SK-N-SH treated with all-trans-retinoic acid at 6 μM for 48 hours (cell line): ENCODE results near the gene KRT85.
"Not testable (repeated sequence)": the region's sequence is repeated elsewhere in the genome, so short reads cannot be mapped to it uniquely, and the experiment has no call there.

Source experiments
- ATAC-seq: fragments of 200-7000 bp; cut with Tn5 transposase; 3 replicates; pipeline ENCODE4 v1.9.1; 2020; ENCODE audit warnings: mild to moderate bottlenecking, moderate library complexity
- ARNTL ChIP-seq: fragments of 450-650 bp; formaldehyde crosslinking; IDR thresholded peaks from 2 replicates; pipeline ENCODE4 v1.5.0; 2020; ENCODE audit warnings: low read depth, mild to moderate bottlenecking, moderate library complexity, borderline replicate concordance
- BACH2 ChIP-seq: fragments of 250-450 bp; sonication (Bioruptor Pico); IDR thresholded peaks from 2 replicates; pipeline ENCODE4 v1.9.0; 2021; ENCODE audit warnings: mild to moderate bottlenecking, borderline replicate concordance
- CSDC2 ChIP-seq: fragments of 250-450 bp; sonication (Bioruptor Pico); IDR thresholded peaks from 2 replicates; pipeline ENCODE4 v1.5.0; 2020; ENCODE audit warnings: mild to moderate bottlenecking, moderate library complexity
- CSRNP3 ChIP-seq: fragments of 250-450 bp; sonication (Bioruptor Pico); IDR thresholded peaks from 2 replicates; pipeline ENCODE4 v1.5.1; 2021; ENCODE audit warnings: mild to moderate bottlenecking, moderate library complexity
- ESRRG ChIP-seq: fragments of 250-450 bp; sonication (Bioruptor Pico); IDR thresholded peaks from 2 replicates; pipeline ENCODE4 v1.6.1; 2021; ENCODE audit warnings: mild to moderate bottlenecking
- GLIS3 ChIP-seq: fragments of 250-450 bp; sonication (Bioruptor Pico); IDR thresholded peaks from 2 replicates; pipeline ENCODE4 v1.5.0; 2020; ENCODE audit warnings: mild to moderate bottlenecking, moderate library complexity
- ISL1 ChIP-seq: fragments of 250-450 bp; sonication (Bioruptor Pico); IDR thresholded peaks from 2 replicates; pipeline ENCODE4 v2.1.2; 2022; ENCODE audit warnings: mild to moderate bottlenecking, moderate library complexity
- OSR1 ChIP-seq: fragments of 250-450 bp; sonication (Bioruptor Pico); IDR thresholded peaks from 2 replicates; pipeline ENCODE4 v1.8.0; 2022; ENCODE audit warnings: moderate library complexity, mild to moderate bottlenecking, inconsistent platforms
- PPARA ChIP-seq: fragments of 250-450 bp; sonication (Bioruptor Pico); IDR thresholded peaks from 2 replicates; pipeline ENCODE4 v1.5.0; 2020; ENCODE audit warnings: mild to moderate bottlenecking, borderline replicate concordance
- SNAI2 ChIP-seq: fragments of 250-450 bp; sonication (Bioruptor Pico); IDR thresholded peaks from 2 replicates; pipeline ENCODE4 v1.5.0; 2020; ENCODE audit warnings: mild to moderate bottlenecking, moderate library complexity
- TCF4 ChIP-seq: fragments of 250-450 bp; sonication (Bioruptor Pico); IDR thresholded peaks from 2 replicates; pipeline ENCODE4 v1.8.0; 2021; ENCODE audit warnings: mild to moderate bottlenecking, moderate library complexity, borderline replicate concordance
- TOX ChIP-seq: fragments of 250-450 bp; sonication (Bioruptor Pico); IDR thresholded peaks from 2 replicates; pipeline ENCODE4 v1.8.0; 2021; ENCODE audit warnings: mild to moderate bottlenecking, moderate library complexity, borderline replicate concordance
- ZC3H10 ChIP-seq: fragments of 250-450 bp; sonication (Bioruptor Pico); IDR thresholded peaks from 2 replicates; pipeline ENCODE4 v1.5.1; 2021; ENCODE audit warnings: mild to moderate bottlenecking, moderate library complexity
- ZFP3 ChIP-seq: fragments of 250-450 bp; sonication (Bioruptor Pico); IDR thresholded peaks from 2 replicates; pipeline ENCODE4 v1.5.0; 2020; ENCODE audit warnings: mild to moderate bottlenecking, moderate library complexity
- ZNF565 ChIP-seq: fragments of 450-650 bp; formaldehyde crosslinking; conservative IDR thresholded peaks from 2 replicates; pipeline ENCODE4 v1.5.0; 2020; ENCODE audit warnings: low read depth, mild to moderate bottlenecking, moderate library complexity
- ZNF8 ChIP-seq: fragments of 450-650 bp; formaldehyde crosslinking; IDR thresholded peaks from 2 replicates; pipeline ENCODE4 v1.5.0; 2020; ENCODE audit warnings: mild to moderate bottlenecking, moderate library complexity
- TF ChIP-seq, protein P1 (sequence below): fragments of 250-450 bp; sonication (Bioruptor Pico); IDR thresholded peaks from 2 replicates; pipeline ENCODE4 v1.5.1; 2020; ENCODE audit warnings: low read depth, mild to moderate bottlenecking, moderate library complexity
- TF ChIP-seq, protein P2 (sequence below): fragments of 250-450 bp; sonication (Bioruptor Pico); IDR thresholded peaks from 2 replicates; pipeline ENCODE4 v1.5.0; 2020; ENCODE audit warnings: mild to moderate bottlenecking, moderate library complexity
- TF ChIP-seq, protein P3 (sequence below): fragments of 250-450 bp; sonication (Bioruptor Pico); IDR thresholded peaks from 2 replicates; pipeline ENCODE4 v1.8.0; 2021; ENCODE audit warnings: low read depth, mild to moderate bottlenecking, moderate library complexity, borderline replicate concordance

KRT85 gene

GRCh38 chr12:52413782-52414345 is 46.6 kb upstream of the KRT85 start:
- TF ChIP-seq ZC3H10 (CRISPR knock-in tag) (no peak), TOX (no peak), ESRRG (CRISPR knock-in tag) (no peak), CSRNP3 (no peak), TCF4 (CRISPR knock-in tag) (no peak)
- ATAC-seq: no peak

GRCh38 chr12:52413202-52413601 is 45.9 kb upstream of the KRT85 start:
- no peak for TF ChIP-seq ESRRG (CRISPR knock-in tag)
- TF ChIP-seq SNAI2 (CRISPR knock-in tag): no peak
- TF ChIP-seq GLIS3 (CRISPR knock-in tag): no peak
- TF ChIP-seq ARNTL (CRISPR knock-in tag): no peak
- TF ChIP-seq TOX: no peak
- no peak for ATAC-seq

DNA sequence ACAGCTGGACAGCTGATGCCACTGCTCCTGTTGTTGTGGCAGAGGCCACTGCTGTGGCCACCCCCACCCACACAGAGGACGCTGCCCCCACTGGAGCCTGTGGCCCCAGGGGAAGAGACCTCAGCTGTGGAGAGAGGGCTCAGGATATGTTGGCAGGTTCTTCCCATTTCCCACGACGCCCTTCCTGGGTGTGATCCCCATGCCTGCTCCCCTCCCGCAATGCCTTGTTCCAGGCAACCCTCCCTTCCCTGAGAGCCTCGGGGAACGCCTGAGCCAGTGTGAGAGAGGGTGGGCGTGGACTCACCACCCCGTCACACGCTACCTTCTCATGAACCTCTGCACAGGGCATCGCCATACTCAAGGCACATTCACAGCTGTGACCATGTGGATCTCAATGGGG is 44.5 kb upstream of the KRT85 start:
- TF ChIP-seq PPARA (CRISPR knock-in tag) (no peak), TOX (no peak), ZNF565 (CRISPR knock-in tag) (no peak), SNAI2 (CRISPR knock-in tag) (no peak), ESRRG (CRISPR knock-in tag) (no peak), ISL1 (CRISPR knock-in tag) (no peak), CSDC2 (CRISPR knock-in tag) (no peak), GLIS3 (CRISPR knock-in tag) (no peak), OSR1 (CRISPR knock-in tag) (no peak), BACH2 (no peak)
- TF ChIP-seq, protein P1, sequence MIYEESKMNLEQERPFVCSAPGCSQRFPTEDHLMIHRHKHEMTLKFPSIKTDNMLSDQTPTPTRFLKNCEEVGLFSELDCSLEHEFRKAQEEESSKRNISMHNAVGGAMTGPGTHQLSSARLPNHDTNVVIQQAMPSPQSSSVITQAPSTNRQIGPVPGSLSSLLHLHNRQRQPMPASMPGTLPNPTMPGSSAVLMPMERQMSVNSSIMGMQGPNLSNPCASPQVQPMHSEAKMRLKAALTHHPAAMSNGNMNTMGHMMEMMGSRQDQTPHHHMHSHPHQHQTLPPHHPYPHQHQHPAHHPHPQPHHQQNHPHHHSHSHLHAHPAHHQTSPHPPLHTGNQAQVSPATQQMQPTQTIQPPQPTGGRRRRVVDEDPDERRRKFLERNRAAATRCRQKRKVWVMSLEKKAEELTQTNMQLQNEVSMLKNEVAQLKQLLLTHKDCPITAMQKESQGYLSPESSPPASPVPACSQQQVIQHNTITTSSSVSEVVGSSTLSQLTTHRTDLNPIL: no peak
- TF ChIP-seq, protein P2, sequence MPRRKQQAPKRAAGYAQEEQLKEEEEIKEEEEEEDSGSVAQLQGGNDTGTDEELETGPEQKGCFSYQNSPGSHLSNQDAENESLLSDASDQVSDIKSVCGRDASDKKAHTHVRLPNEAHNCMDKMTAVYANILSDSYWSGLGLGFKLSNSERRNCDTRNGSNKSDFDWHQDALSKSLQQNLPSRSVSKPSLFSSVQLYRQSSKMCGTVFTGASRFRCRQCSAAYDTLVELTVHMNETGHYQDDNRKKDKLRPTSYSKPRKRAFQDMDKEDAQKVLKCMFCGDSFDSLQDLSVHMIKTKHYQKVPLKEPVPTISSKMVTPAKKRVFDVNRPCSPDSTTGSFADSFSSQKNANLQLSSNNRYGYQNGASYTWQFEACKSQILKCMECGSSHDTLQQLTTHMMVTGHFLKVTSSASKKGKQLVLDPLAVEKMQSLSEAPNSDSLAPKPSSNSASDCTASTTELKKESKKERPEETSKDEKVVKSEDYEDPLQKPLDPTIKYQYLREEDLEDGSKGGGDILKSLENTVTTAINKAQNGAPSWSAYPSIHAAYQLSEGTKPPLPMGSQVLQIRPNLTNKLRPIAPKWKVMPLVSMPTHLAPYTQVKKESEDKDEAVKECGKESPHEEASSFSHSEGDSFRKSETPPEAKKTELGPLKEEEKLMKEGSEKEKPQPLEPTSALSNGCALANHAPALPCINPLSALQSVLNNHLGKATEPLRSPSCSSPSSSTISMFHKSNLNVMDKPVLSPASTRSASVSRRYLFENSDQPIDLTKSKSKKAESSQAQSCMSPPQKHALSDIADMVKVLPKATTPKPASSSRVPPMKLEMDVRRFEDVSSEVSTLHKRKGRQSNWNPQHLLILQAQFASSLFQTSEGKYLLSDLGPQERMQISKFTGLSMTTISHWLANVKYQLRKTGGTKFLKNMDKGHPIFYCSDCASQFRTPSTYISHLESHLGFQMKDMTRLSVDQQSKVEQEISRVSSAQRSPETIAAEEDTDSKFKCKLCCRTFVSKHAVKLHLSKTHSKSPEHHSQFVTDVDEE (CRISPR knock-in tag): no peak
- no peak for ATAC-seq

- not testable (repeated sequence) for ATAC-seq
Observed at GRCh38 chr12:52410589-52411248, 43.4 kb upstream of the KRT85 start.

DNA sequence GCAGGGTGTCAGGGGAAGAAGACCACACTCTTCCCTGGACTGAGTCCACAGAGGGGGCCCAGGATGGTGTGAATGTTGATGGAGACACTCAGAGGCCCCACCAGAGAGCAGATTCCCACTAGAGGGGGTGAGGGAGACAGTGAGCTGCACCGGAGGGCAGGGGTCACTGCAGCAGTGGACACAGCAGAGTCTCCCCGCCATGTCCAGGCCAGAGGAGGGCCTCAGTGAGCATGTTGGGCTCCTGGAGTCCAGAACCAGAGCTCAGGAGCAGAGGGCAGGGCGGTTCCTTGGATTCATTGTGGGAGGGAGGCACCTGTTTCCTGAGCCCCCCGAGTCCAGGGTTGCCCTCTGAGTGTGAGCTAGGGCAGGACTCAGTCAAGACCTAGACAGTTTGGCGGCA is 40.6 kb upstream of the KRT85 start:
- ATAC-seq: no peak
- TF ChIP-seq ZNF565 (CRISPR knock-in tag) (no peak), SNAI2 (CRISPR knock-in tag) (no peak), ZFP3 (CRISPR knock-in tag) (no peak), ARNTL (CRISPR knock-in tag) (no peak), OSR1 (CRISPR knock-in tag) (no peak), ISL1 (CRISPR knock-in tag) (no peak), TOX (no peak), CSDC2 (CRISPR knock-in tag) (no peak), TCF4 (CRISPR knock-in tag) (no peak), PPARA (CRISPR knock-in tag) (no peak), ESRRG (CRISPR knock-in tag) (no peak), ZC3H10 (CRISPR knock-in tag) (no peak), ZNF8 (CRISPR knock-in tag) (no peak)
- TF ChIP-seq, protein P2 (CRISPR knock-in tag): no peak
- TF ChIP-seq, protein P1: no peak
- TF ChIP-seq, protein P3, sequence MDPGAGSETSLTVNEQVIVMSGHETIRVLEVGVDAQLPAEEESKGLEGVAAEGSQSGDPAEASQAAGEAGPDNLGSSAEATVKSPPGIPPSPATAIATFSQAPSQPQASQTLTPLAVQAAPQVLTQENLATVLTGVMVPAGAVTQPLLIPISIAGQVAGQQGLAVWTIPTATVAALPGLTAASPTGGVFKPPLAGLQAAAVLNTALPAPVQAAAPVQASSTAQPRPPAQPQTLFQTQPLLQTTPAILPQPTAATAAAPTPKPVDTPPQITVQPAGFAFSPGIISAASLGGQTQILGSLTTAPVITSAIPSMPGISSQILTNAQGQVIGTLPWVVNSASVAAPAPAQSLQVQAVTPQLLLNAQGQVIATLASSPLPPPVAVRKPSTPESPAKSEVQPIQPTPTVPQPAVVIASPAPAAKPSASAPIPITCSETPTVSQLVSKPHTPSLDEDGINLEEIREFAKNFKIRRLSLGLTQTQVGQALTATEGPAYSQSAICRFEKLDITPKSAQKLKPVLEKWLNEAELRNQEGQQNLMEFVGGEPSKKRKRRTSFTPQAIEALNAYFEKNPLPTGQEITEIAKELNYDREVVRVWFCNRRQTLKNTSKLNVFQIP (CRISPR knock-in tag): no peak
